ENCODE results near the gene ZNF444.

Gene ZNF444

DNA sequence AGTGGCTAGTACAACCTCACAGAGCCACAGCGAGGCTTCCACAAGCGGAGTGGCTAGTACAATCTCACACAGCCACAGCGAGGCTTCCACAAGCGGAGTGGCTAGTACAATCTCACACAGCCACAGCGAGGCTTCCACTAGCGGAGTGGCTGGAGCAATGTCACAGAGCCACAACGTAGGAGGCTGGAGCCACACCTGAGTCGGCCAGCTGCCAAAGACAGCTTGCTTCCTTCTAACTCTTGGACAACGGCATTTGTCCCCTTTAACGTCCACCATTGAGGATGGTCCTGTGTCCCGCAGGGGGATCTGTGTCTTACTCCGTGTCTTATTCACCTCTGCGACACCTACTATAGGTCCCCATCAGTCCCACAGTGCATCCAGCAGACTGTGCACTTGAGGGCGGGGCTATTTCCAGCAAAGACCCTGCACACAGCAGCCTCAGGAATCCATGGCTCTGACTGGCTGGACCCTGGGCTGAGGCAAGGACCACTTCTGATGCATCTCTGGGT lies 23.7 kb upstream of the ZNF444 start:
- Histone ChIP-seq H3K9me3 (ENCODE audit: insufficient read depth, low read depth, low read length) (no peaks in the 10 kb centered on the region), H3K27ac (ENCODE audit: low read depth, low read length) (no peak overlapping the region), H3K27me3 (ENCODE audit: insufficient read depth, low read length) (no peaks in the 10 kb centered on the region), H3K36me3 (ENCODE audit: insufficient read depth, low read length) (peaks cover 7% of the 10 kb centered on the region), H3K4me3 (ENCODE audit: low read length) (no peak overlapping the region), H3K9ac (ENCODE audit: low read depth, low read length) (no peak overlapping the region), H3K4me1 (ENCODE audit: insufficient read depth, low read length) (peaks cover 31% of the 10 kb centered on the region)
- 94% methylated on average over 14 of the region's 14 CpGs for WGBS

DNA sequence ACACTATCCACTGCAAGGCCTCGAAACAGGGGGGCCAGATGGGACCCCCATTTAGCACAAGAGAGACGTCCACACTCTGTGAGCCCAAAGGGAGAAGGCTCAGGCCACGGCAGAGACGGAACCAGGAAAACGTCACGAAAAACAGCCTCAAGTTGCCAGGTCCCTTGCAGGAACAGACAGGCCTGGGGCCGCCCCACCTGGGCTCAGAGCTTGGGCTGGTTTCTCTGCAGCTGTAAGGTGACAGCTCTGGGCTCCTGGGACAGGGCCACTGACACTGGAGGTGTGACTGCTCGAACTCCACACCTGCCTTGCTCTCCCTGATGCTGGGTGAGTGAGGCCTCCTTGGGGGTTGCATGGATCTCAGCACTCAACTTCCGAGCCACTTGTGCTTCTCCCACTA lies 23.2 kb upstream of the ZNF444 start:
- peaks cover 27% of the 10 kb centered on the region for H3K4me1 ChIP-seq (ENCODE audit: insufficient read depth, low read length)
- H3K36me3 ChIP-seq (ENCODE audit: insufficient read depth, low read length), result peaks cover 7% of the 10 kb centered on the region
- no peaks in the 10 kb centered on the region for H3K9me3 ChIP-seq (ENCODE audit: insufficient read depth, low read depth, low read length)
- H3K9ac ChIP-seq (ENCODE audit: low read depth, low read length), result no peak overlapping the region
- no peaks in the 10 kb centered on the region for H3K27me3 ChIP-seq (ENCODE audit: insufficient read depth, low read length)
- no peak overlapping the region for H3K4me3 ChIP-seq (ENCODE audit: low read length)
- no peak overlapping the region for H3K27ac ChIP-seq (ENCODE audit: low read depth, low read length)
- WGBS, result 84% methylated on average over 9 of the region's 9 CpGs

DNA sequence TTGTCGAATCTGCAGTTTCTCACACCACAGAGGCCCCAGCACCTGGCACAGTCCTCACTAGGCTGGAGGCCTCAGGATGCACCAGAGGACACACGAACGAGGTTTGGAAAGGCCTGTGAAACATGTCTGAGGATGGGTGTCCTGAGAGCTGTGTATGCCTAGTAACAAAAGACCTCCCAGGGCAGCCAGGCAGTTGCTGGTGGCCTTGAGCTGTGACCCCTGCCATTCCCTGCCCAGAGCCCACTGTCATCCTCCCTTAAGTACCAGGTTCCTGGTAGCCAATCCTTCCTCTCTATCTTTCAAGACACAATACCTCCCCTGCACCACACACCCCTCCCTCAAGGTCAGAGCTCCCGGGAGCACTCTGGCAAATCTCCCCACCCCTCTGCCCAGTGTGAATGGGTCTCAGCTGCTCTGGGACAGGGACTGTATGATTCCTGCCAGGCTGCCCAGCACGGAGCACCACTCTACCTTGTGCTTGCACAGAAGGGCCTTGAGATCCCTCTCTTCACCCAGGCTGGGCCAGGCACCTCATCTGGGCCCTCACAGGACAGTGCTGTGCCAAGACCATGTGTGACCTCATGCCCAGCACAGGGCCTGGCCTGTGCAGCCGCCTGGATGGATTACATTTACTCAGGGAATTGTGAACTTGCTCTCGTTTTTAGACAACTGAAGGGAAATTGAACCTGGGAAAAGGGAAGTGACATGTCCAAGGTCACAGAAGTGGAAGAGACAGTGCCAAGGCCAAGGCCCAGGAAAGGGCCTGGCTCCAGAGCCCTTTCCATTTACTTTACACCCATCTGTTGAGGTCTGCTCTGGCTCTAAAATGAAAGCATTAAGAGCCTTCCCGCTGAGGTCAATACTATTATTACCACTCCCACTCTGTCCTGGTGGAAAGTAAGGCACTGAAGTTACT lies 22.2 kb upstream of the ZNF444 start:
- WGBS, result 84% methylated on average over 8 of the region's 8 CpGs
- H3K9ac ChIP-seq (ENCODE audit: low read depth, low read length), result no peak overlapping the region

DNA sequence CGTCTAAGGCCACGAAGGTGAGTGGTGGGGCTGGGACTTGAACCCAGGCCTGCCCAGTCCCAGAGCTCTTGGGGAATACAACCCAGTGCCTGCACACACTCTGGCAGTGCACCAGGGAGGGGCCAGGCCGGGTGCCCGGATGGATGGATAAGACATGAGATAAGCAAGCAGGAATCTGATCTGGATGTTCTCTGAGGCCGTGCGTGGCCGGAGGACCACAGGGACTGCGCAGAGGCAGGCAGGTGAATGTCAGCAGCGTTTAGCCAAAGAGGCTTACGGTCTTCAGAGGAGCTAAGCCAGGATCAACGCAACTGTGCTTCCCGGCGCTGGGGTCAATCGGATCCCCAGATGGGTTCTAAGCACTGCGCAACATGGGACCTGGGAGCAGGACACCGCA lies 21.5 kb upstream of the ZNF444 start:
- peak overlapping the region; percentile 97 for H3K27ac ChIP-seq (ENCODE audit: low read depth, low read length)
- H3K4me3 ChIP-seq (ENCODE audit: low read length), result peak overlapping the region; percentile 74
- H3K9ac ChIP-seq (ENCODE audit: low read depth, low read length), result peak overlapping the region; percentile 98
- no peaks in the 10 kb centered on the region for H3K9me3 ChIP-seq (ENCODE audit: insufficient read depth, low read depth, low read length)
- 81% methylated on average over 16 of the region's 16 CpGs for WGBS
- peaks cover 7% of the 10 kb centered on the region for H3K36me3 ChIP-seq (ENCODE audit: insufficient read depth, low read length)
- no peaks in the 10 kb centered on the region for H3K27me3 ChIP-seq (ENCODE audit: insufficient read depth, low read length)
- H3K4me1 ChIP-seq (ENCODE audit: insufficient read depth, low read length), result peaks cover 13% of the 10 kb centered on the region

More for the DNA sequence above, 22.2 kb upstream of the ZNF444 start:
- H3K27me3 ChIP-seq (ENCODE audit: insufficient read depth, low read length), result no peaks in the 10 kb centered on the region
- peaks cover 17% of the 10 kb centered on the region for H3K4me1 ChIP-seq (ENCODE audit: insufficient read depth, low read length)
- H3K27ac ChIP-seq (ENCODE audit: low read depth, low read length), result peak overlapping the region; percentile 55
- H3K36me3 ChIP-seq (ENCODE audit: insufficient read depth, low read length), result peaks cover 7% of the 10 kb centered on the region
- H3K4me3 ChIP-seq (ENCODE audit: low read length), result peak overlapping the region; percentile 74; the same call in 1 of the 2 replicates
- H3K9me3 ChIP-seq (ENCODE audit: insufficient read depth, low read depth, low read length), result no peaks in the 10 kb centered on the region

DNA sequence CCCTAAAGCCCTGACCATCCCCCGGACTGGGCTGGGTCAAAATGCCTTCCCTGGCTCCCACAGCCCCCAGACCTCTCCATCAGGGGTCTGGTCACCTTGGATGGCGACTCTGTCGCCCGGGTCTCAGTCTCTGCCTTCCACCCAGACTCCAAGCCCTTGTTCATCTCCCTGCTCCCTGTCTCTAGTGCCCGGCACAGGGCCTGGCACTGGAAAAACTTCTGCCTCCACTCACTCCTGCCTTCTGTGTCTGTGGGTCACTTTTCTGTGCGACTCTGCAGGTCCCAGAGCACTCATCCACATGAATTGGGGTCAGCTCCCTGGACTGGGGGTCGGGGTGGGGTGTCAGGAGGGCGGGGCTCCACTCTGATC lies 21.1 kb upstream of the ZNF444 start:
- Histone ChIP-seq H3K27ac (ENCODE audit: low read depth, low read length) (peak overlapping the region; percentile 97), H3K4me1 (ENCODE audit: insufficient read depth, low read length) (peaks cover 9% of the 10 kb centered on the region)
- 22% methylated on average over 8 of the region's 8 CpGs for WGBS

DNA sequence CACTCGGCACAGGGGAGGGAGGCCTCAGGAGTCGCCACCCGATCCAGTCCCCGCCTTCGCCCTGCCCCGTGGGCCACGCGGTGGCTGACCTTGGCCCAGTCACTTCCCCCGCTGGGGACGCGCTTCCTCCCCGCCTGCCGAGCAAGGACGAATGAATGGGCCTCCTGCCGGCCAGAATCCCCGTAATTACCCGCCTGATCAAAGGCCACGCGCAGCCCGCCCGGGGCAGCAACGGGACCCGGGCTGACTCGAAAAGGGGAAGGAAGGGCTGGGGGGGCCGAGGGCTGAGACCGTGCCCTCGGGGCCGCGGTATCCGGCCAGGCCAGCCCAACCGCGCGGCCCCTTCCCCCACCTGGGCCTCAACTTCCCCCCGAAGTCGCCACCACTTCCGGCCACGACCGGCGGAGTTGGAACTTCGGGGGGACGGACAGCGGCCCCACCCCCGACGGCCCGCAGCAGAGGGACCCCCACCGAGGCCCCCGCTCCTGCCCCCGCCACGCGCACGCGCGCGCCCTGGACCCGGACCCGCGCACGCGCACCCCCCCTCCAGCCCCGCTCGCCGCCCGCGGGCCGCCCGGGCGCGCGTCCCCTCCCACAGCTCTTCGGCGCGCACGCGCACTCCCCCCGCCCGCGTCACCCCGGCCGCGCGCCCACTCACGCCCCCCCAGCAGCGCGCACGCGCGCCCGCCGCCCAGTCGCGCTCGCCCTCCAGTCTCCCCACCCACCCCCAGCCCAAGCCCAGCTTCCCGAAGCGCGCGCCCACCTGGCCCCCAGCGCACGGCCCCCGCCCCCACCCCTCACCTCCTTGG lies 20.5 kb upstream of the ZNF444 start:
- H3K9ac ChIP-seq (ENCODE audit: low read depth, low read length), result peak overlapping the region; percentile 98
- peaks cover 8% of the 10 kb centered on the region; the same call in 1 of the 2 replicates for H3K4me1 ChIP-seq (ENCODE audit: insufficient read depth, low read length)
- no peaks in the 10 kb centered on the region for H3K27me3 ChIP-seq (ENCODE audit: insufficient read depth, low read length)
- under 1% methylated on average over 95 of the region's 99 CpGs for WGBS
- H3K4me3 ChIP-seq (ENCODE audit: low read length), result peak overlapping the region; percentile 74
- peaks cover 6% of the 10 kb centered on the region for H3K36me3 ChIP-seq (ENCODE audit: insufficient read depth, low read length)
- H3K27ac ChIP-seq (ENCODE audit: low read depth, low read length), result peak overlapping the region; percentile 97
- no peaks in the 10 kb centered on the region for H3K9me3 ChIP-seq (ENCODE audit: insufficient read depth, low read depth, low read length)

More for the DNA sequence above, 21.1 kb upstream of the ZNF444 start:
- Histone ChIP-seq H3K9me3 (ENCODE audit: insufficient read depth, low read depth, low read length) (no peaks in the 10 kb centered on the region), H3K27me3 (ENCODE audit: insufficient read depth, low read length) (no peaks in the 10 kb centered on the region), H3K9ac (ENCODE audit: low read depth, low read length) (peak overlapping the region; percentile 98), H3K36me3 (ENCODE audit: insufficient read depth, low read length) (peaks cover 7% of the 10 kb centered on the region), H3K4me3 (ENCODE audit: low read length) (peak overlapping the region; percentile 74)

DNA sequence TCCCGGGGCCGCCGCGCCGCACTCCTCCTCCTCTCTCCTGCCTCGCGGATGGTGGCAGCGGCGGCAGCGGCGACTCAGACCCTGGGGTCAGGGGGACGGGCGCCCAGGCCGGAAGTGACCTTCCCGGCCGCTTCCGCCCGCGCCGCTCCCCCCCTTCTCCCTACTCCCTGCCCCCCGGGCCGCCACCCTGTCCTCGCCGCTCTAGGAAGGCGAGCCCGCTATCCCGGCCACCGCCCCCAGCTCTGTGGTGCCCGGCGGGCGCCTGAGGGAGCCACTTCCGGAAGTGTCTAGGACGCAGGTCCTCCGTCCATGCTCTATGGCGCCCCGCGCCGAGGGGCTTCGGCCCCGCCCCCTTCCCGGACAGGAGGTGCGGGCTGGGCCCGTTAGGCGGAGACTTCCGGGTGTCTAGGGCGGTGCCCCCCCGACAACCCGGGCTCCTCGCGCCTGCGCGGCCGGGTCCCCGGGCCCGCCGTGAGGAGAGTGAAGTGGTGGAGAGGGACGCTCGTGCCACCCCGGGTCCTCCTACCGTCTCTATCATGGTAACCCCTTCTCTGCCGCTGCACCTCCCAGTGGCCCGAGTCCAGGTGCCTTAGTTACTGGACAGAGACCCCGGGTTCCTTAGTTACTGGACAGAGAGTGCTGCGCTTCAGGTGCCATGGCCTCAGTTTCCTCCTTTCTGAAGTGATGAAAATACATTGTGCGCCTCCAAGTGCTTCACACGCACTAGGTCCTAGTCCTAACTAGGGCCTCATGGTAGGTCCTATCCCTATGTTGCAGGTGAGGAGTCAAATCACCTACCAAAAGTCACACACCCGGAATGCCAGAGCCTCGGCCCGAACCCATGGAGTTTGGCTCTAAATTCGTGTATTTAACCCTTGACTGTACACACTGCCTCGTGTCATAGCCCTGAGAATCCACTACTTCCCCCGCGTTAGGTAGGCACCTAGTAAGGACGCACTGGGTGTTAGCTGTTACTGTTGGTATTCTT lies 19.6 kb upstream of the ZNF444 start, which contains the start of gene ZNF787:
Gene ZNF787 (minus strand): TSS at position 116 of the 988 bp plus-strand sequence. CDS start 18,078 bp downstream, outside the sequence.
- Histone ChIP-seq H3K4me3 (ENCODE audit: low read length) (peak within 1 kb of the TSS; percentile 74), H3K27me3 (ENCODE audit: insufficient read depth, low read length) (no peaks in the 10 kb centered on the region), H3K27ac (ENCODE audit: low read depth, low read length) (peak within 1 kb of the TSS; percentile 97), H3K4me1 (ENCODE audit: insufficient read depth, low read length) (peaks cover 8% of the 10 kb centered on the region; the same call in 1 of the 2 replicates), H3K36me3 (ENCODE audit: insufficient read depth, low read length) (peaks cover 3% of the 10 kb centered on the region; the same call in 1 of the 2 replicates), H3K9ac (ENCODE audit: low read depth, low read length) (peak within 1 kb of the TSS; percentile 98), H3K9me3 (ENCODE audit: insufficient read depth, low read depth, low read length) (no peaks in the 10 kb centered on the region)
- WGBS, result 8% methylated on average over 65 of the region's 74 CpGs

DNA sequence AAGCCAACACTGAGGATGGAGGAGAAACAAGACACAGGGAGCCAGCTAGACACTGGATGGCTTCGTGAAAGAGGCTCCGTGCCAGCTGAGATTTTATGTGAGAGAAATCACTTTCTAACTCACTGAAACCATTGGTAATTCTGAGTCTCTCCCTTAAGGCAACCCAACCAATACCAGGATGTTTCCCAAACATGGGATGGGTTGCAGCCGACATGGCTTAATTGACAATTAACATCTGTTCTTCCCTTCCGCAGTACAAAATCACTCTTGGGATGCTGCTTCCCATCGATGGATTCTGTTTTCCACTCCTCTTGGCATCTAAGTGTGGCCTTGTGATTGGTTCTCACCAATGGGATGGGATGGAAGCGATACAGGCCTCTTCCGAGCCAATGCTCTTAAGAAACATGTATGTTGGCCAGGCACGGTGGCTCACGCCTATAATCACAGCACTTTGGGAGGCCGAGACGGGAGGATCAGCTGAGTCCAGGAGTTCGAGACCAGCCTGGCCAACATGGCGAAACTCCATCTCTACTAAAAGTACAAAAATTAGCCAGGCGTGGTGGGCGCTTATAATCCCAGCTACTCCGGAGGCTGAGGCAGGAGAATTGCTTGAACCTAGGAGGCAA lies 17.7 kb upstream of the ZNF444 start:
- H3K36me3 ChIP-seq (ENCODE audit: insufficient read depth, low read length), result 0 out of 2 replicates have a peak, but pooled peaks cover 3% of the 10 kb centered on the region
- H3K27me3 ChIP-seq (ENCODE audit: insufficient read depth, low read length), result no peaks in the 10 kb centered on the region
- H3K9me3 ChIP-seq (ENCODE audit: insufficient read depth, low read depth, low read length), result no peaks in the 10 kb centered on the region
- H3K4me1 ChIP-seq (ENCODE audit: insufficient read depth, low read length), result peaks cover 8% of the 10 kb centered on the region; the same call in 1 of the 2 replicates
- H3K27ac ChIP-seq (ENCODE audit: low read depth, low read length), result no peak overlapping the region
- H3K9ac ChIP-seq (ENCODE audit: low read depth, low read length), result no peak overlapping the region
- no peak overlapping the region for H3K4me3 ChIP-seq (ENCODE audit: low read length)
- WGBS, result 95% methylated on average over 16 of the region's 16 CpGs

DNA sequence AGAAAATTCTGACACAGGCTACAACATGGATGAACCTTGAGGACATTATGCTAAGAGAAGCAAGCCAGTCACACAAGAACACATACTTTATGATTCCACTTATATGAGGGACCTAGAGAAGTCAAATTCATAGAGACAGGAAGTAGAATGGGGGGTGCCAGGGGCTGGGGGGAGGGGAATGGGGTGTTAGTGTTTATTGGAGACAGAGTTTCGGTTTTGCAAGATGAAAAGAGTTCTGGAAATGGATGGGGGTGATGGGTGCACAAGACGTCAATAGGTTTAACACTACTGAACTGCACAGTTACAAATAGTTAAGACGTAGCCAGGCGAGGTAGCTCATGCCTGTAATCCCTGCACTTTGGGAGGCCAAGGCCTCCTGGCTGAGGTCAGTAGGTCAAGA lies 16.5 kb upstream of the ZNF444 start:
- peaks cover 6% of the 10 kb centered on the region; the same call in 1 of the 2 replicates for H3K4me1 ChIP-seq (ENCODE audit: insufficient read depth, low read length)
- no peak overlapping the region for H3K9ac ChIP-seq (ENCODE audit: low read depth, low read length)
- H3K36me3 ChIP-seq (ENCODE audit: insufficient read depth, low read length), result no peaks in the 10 kb centered on the region
- no peaks in the 10 kb centered on the region for H3K9me3 ChIP-seq (ENCODE audit: insufficient read depth, low read depth, low read length)
- H3K4me3 ChIP-seq (ENCODE audit: low read length), result no peak overlapping the region
- H3K27ac ChIP-seq (ENCODE audit: low read depth, low read length), result no peak overlapping the region
- H3K27me3 ChIP-seq (ENCODE audit: insufficient read depth, low read length), result no peaks in the 10 kb centered on the region
- 91% methylated on average over 4 of the region's 4 CpGs for WGBS
